MM.1S (cell line): ENCODE data around the gene SLC25A29.

Source experiments
- EZH2 ChIP-seq: fragments of 300-600 bp; sonication (generic); optimal IDR thresholded peaks from 2 replicates; pipeline ENCODE3; 2017; ENCODE audit warnings: low read depth, mild to moderate bottlenecking, antibody characterized with exemption, low read length, mixed read lengths
- EZH2phosphoT487 ChIP-seq: fragments of 300-600 bp; sonication (generic); IDR thresholded peaks from 2 replicates; pipeline ENCODE4 v1.6.1; 2018; ENCODE audit warnings: antibody characterized with exemption, low read length
- TF ChIP-seq, protein P1 (sequence below): fragments of 300-600 bp; sonication (generic); IDR thresholded peaks from 2 replicates; pipeline ENCODE4 v1.5.1; 2016; ENCODE audit warnings: antibody characterized with exemption, low read length, mixed read lengths

DNA sequence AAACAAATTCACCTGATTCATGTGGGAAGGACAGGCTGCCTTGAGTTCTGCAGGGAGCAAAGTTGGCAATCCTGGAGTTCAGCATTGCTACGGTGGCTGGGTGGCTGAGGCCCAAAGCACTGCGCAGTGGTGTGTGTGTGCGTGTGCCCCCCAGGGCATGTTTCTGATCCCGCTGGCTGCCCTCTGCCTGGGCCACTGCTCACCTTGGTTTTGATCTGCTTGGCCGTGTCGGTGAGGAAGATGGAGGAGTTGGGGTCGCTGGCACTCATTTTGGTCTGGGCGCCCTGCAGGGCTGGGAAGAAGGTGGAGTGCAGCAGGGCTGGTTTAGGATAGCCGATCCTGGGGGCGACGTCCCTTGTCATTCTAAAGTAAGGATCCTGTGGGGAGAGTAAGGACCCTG, 36.0 kb upstream of the SLC25A29 start:
- TF ChIP-seq, protein P1, sequence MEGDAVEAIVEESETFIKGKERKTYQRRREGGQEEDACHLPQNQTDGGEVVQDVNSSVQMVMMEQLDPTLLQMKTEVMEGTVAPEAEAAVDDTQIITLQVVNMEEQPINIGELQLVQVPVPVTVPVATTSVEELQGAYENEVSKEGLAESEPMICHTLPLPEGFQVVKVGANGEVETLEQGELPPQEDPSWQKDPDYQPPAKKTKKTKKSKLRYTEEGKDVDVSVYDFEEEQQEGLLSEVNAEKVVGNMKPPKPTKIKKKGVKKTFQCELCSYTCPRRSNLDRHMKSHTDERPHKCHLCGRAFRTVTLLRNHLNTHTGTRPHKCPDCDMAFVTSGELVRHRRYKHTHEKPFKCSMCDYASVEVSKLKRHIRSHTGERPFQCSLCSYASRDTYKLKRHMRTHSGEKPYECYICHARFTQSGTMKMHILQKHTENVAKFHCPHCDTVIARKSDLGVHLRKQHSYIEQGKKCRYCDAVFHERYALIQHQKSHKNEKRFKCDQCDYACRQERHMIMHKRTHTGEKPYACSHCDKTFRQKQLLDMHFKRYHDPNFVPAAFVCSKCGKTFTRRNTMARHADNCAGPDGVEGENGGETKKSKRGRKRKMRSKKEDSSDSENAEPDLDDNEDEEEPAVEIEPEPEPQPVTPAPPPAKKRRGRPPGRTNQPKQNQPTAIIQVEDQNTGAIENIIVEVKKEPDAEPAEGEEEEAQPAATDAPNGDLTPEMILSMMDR = no peak
- TF ChIP-seq EZH2 (no peak), EZH2phosphoT487 (no peak)
